Measurements from ENCODE around the gene PON3. TPM values are rescaled to one million over a fixed set of nuclear protein-coding genes. Genes with fewer than 3 reads are reported as not detected.

PON3 gene
- total and polyA plus RNA-seq, 2 experiments from 2014 or later: 0.45 TPM; not detected in 1

DNA sequence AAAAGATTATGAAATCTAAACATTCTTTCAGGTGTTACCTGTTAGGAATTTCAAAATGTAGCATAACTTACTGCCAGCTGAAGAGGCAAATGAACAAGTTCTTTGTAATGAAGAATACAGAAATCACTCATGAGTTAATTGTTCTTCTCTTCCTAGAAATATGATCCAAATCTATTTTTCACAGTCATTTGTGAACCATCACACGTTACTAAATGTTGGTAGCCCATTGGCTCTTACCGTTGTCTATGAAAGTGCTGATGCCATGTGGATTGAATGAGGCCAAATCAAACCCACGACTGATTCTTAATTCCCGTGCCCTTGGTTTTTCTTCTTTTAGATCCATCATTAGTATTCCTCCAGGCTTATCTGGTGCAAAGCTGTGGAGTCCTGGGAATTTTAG, 15.9 kb upstream of the PON3 start:
- DNase-seq (ENCODE audit: low spot score): no peak
- H3K27ac ChIP-seq: no peak overlapping the region
- TF ChIP-seq EZH2phosphoT487 (IDR thresholded peaks at IDR 0.05; ENCODE audit: low read depth, severe bottlenecking, unreplicated experiment) (no peak), EZH2 (IDR thresholded peaks at IDR 0.05; ENCODE audit: borderline replicate concordance) (no peak)
- TF ChIP-seq, protein P1, sequence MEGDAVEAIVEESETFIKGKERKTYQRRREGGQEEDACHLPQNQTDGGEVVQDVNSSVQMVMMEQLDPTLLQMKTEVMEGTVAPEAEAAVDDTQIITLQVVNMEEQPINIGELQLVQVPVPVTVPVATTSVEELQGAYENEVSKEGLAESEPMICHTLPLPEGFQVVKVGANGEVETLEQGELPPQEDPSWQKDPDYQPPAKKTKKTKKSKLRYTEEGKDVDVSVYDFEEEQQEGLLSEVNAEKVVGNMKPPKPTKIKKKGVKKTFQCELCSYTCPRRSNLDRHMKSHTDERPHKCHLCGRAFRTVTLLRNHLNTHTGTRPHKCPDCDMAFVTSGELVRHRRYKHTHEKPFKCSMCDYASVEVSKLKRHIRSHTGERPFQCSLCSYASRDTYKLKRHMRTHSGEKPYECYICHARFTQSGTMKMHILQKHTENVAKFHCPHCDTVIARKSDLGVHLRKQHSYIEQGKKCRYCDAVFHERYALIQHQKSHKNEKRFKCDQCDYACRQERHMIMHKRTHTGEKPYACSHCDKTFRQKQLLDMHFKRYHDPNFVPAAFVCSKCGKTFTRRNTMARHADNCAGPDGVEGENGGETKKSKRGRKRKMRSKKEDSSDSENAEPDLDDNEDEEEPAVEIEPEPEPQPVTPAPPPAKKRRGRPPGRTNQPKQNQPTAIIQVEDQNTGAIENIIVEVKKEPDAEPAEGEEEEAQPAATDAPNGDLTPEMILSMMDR (IDR thresholded peaks at IDR 0.05; ENCODE audit: poor library complexity): no peak
- no peaks in the 10 kb centered on the region for H3K9me3 ChIP-seq (ENCODE audit: low read depth)
- 93% methylated on average over 4 of the region's 4 CpGs for WGBS (ENCODE audit: low lambda C conversion rate, missing lambda C conversion rate)
- H2AFZ ChIP-seq: no peak overlapping the region
- no peaks in the 10 kb centered on the region for H4K20me1 ChIP-seq (ENCODE audit: insufficient read depth, poor library complexity, severe bottlenecking)
- H3K4me1 ChIP-seq (ENCODE audit: insufficient read depth): no peaks in the 10 kb centered on the region
- no peaks in the 10 kb centered on the region for H3K36me3 ChIP-seq (replicated peaks; ENCODE audit: insufficient read depth, low read depth)
- no peaks in the 10 kb centered on the region for H3K9me2 ChIP-seq (replicated peaks; ENCODE audit: insufficient read depth)
- H3K4me2 ChIP-seq: no peak overlapping the region
- no peaks in the 10 kb centered on the region for H3K27me3 ChIP-seq
- peaks cover 15% of the 10 kb centered on the region for H3K79me2 ChIP-seq
- H3K4me3 ChIP-seq: no peak overlapping the region

DNA sequence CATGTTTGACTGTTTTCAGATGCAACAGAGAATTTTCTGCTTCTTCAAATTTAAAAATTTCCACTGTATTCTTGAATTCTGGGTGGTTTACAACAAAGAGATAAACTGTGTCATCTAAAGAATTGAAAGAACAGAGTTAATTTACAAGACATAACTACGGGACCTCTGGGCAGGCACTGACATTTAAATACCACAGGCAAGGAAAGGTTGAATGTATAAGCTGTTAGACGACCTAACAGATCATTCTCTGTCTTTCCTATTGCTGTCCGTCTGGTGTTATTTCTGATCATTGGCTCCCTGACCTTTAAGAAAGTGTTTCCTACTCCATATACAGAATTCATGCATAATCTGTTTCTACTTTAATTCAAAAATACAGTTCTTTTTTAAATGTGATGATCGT, 15.5 kb upstream of the PON3 start:
- Histone ChIP-seq H3K27me3 (no peaks in the 10 kb centered on the region), H3K4me2 (no peak overlapping the region), H4K20me1 (ENCODE audit: insufficient read depth, poor library complexity, severe bottlenecking) (no peaks in the 10 kb centered on the region), H3K36me3 (replicated peaks; ENCODE audit: insufficient read depth, low read depth) (no peaks in the 10 kb centered on the region), H3K4me3 (no peak overlapping the region), H3K9me2 (replicated peaks; ENCODE audit: insufficient read depth) (no peaks in the 10 kb centered on the region), H3K4me1 (ENCODE audit: insufficient read depth) (no peaks in the 10 kb centered on the region), H3K9me3 (ENCODE audit: low read depth) (no peaks in the 10 kb centered on the region), H3K79me2 (peaks cover 13% of the 10 kb centered on the region), H3K27ac (no peak overlapping the region), H2AFZ (no peak overlapping the region)
- TF ChIP-seq, protein P1 (IDR thresholded peaks at IDR 0.05; ENCODE audit: poor library complexity): no peak
- TF ChIP-seq EZH2phosphoT487 (IDR thresholded peaks at IDR 0.05; ENCODE audit: low read depth, severe bottlenecking, unreplicated experiment) (no peak), EZH2 (IDR thresholded peaks at IDR 0.05; ENCODE audit: borderline replicate concordance) (no peak)
- no peak for DNase-seq (ENCODE audit: low spot score)
- 71% methylated on average over 4 of the region's 4 CpGs for WGBS (ENCODE audit: low lambda C conversion rate, missing lambda C conversion rate)

DNA sequence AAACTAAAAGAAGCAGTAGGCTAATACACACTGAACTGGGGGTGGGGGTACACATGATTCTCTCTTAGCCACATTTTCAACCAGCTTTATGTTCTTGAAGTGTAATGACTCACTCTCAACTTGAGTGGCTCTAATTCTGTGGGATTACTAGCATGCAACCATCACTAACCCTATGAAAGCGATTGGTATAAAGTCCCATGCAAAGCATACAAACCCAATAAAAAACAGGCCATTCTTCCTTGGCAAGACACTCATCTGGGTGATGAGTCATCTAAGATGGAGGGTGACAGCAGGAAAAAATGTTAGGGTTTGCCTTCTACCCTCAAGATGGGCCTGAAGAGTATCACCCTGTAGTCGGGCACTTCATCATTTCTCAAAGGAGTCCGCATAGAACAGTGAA, 14.9 kb upstream of the PON3 start:
- 87% methylated on average over 3 of the region's 3 CpGs for WGBS (ENCODE audit: low lambda C conversion rate, missing lambda C conversion rate)
- H3K4me1 ChIP-seq (ENCODE audit: insufficient read depth): no peaks in the 10 kb centered on the region
- H3K79me2 ChIP-seq: peaks cover 13% of the 10 kb centered on the region

More for the DNA sequence above, 14.9 kb upstream of the PON3 start:
- no peak for TF ChIP-seq EZH2 (IDR thresholded peaks at IDR 0.05; ENCODE audit: borderline replicate concordance)
- TF ChIP-seq, protein P1 (IDR thresholded peaks at IDR 0.05; ENCODE audit: poor library complexity): no peak
- no peak for TF ChIP-seq EZH2phosphoT487 (IDR thresholded peaks at IDR 0.05; ENCODE audit: low read depth, severe bottlenecking, unreplicated experiment)
- Histone ChIP-seq H3K27me3 (no peaks in the 10 kb centered on the region), H3K27ac (no peak overlapping the region), H3K9me3 (ENCODE audit: low read depth) (no peaks in the 10 kb centered on the region), H3K4me3 (no peak overlapping the region), H2AFZ (no peak overlapping the region), H3K9me2 (replicated peaks; ENCODE audit: insufficient read depth) (no peaks in the 10 kb centered on the region), H4K20me1 (ENCODE audit: insufficient read depth, poor library complexity, severe bottlenecking) (no peaks in the 10 kb centered on the region), H3K4me2 (no peak overlapping the region), H3K36me3 (replicated peaks; ENCODE audit: insufficient read depth, low read depth) (no peaks in the 10 kb centered on the region)
- DNase-seq (ENCODE audit: low spot score): no peak
